ENCODE data around the gene ACADVL. TPM values are rescaled to one million over a fixed set of nuclear protein-coding genes. Genes with fewer than 3 reads are reported as not detected.

Gene ACADVL
- total RNA-seq, 1 donor from 2014 or later = 281 TPM

- H3K4me3 Mint-ChIP-seq (ENCODE audit: unreplicated experiment) = no peak overlapping the region
- no peak for DNase-seq (ENCODE audit: low spot score)
- H3K27ac Mint-ChIP-seq (ENCODE audit: unreplicated experiment) = no peak overlapping the region
- peaks cover 19% of the 10 kb centered on the region for H3K27me3 Mint-ChIP-seq (ENCODE audit: unreplicated experiment)
- H3K9me3 Mint-ChIP-seq (ENCODE audit: unreplicated experiment) = no peaks in the 10 kb centered on the region
- TF ChIP-seq, protein P1, sequence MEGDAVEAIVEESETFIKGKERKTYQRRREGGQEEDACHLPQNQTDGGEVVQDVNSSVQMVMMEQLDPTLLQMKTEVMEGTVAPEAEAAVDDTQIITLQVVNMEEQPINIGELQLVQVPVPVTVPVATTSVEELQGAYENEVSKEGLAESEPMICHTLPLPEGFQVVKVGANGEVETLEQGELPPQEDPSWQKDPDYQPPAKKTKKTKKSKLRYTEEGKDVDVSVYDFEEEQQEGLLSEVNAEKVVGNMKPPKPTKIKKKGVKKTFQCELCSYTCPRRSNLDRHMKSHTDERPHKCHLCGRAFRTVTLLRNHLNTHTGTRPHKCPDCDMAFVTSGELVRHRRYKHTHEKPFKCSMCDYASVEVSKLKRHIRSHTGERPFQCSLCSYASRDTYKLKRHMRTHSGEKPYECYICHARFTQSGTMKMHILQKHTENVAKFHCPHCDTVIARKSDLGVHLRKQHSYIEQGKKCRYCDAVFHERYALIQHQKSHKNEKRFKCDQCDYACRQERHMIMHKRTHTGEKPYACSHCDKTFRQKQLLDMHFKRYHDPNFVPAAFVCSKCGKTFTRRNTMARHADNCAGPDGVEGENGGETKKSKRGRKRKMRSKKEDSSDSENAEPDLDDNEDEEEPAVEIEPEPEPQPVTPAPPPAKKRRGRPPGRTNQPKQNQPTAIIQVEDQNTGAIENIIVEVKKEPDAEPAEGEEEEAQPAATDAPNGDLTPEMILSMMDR (IDR thresholded peaks at IDR 0.05; ENCODE audit: unreplicated experiment) = no peak
- peaks cover 34% of the 10 kb centered on the region for H3K36me3 Mint-ChIP-seq (ENCODE audit: low read depth, unreplicated experiment)
- H3K4me1 Mint-ChIP-seq (ENCODE audit: unreplicated experiment) = peaks cover 18% of the 10 kb centered on the region
Measured at GRCh38 chr17:7203391-7203790, 16.3 kb upstream of the ACADVL start.

DNA sequence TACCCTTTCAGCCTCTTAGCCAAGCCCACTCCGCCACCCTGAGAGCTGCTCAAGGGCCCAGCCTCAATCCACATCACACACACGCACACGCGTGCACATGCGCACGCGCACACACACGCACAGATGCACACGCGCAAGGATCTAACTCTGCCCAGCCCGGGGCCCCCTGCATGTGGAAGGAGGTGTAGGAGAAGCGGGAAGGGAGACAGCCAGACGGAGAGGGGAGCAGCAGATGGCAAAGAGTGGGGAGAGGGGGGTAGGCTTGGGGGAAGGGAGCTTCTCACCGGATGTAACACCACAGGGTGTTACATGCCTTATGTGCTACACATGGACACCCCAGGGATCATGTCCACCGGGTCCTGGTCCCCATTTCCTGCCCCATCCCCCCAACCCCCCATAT lies 15.4 kb upstream of the ACADVL start:
- H3K4me1 Mint-ChIP-seq (ENCODE audit: unreplicated experiment) = peaks cover 21% of the 10 kb centered on the region
- no peaks in the 10 kb centered on the region for H3K9me3 Mint-ChIP-seq (ENCODE audit: unreplicated experiment)
- peak overlapping the region; percentile 70 for H3K27ac Mint-ChIP-seq (ENCODE audit: unreplicated experiment)
- DNase-seq (ENCODE audit: low spot score) = no peak
- peaks cover 19% of the 10 kb centered on the region for H3K27me3 Mint-ChIP-seq (ENCODE audit: unreplicated experiment)
- TF ChIP-seq, protein P1 (IDR thresholded peaks at IDR 0.05; ENCODE audit: unreplicated experiment) = no peak
- peak overlapping the region; percentile 81 for H3K4me3 Mint-ChIP-seq (ENCODE audit: unreplicated experiment)
- peaks cover 34% of the 10 kb centered on the region for H3K36me3 Mint-ChIP-seq (ENCODE audit: low read depth, unreplicated experiment)

GRCh38 chr17:7204828-7205461 lies 14.8 kb upstream of the ACADVL start:
- H3K4me3 Mint-ChIP-seq (ENCODE audit: unreplicated experiment) = peak overlapping the region; percentile 81
- H3K4me1 Mint-ChIP-seq (ENCODE audit: unreplicated experiment) = peaks cover 21% of the 10 kb centered on the region
- DNase-seq (ENCODE audit: low spot score) = peak; percentile 89
- H3K27me3 Mint-ChIP-seq (ENCODE audit: unreplicated experiment) = peaks cover 21% of the 10 kb centered on the region
- peak overlapping the region; percentile 83 for H3K27ac Mint-ChIP-seq (ENCODE audit: unreplicated experiment)
- no peaks in the 10 kb centered on the region for H3K9me3 Mint-ChIP-seq (ENCODE audit: unreplicated experiment)
- TF ChIP-seq, protein P1 (IDR thresholded peaks at IDR 0.05; ENCODE audit: unreplicated experiment) = no peak
- H3K36me3 Mint-ChIP-seq (ENCODE audit: low read depth, unreplicated experiment) = peaks cover 34% of the 10 kb centered on the region

DNA sequence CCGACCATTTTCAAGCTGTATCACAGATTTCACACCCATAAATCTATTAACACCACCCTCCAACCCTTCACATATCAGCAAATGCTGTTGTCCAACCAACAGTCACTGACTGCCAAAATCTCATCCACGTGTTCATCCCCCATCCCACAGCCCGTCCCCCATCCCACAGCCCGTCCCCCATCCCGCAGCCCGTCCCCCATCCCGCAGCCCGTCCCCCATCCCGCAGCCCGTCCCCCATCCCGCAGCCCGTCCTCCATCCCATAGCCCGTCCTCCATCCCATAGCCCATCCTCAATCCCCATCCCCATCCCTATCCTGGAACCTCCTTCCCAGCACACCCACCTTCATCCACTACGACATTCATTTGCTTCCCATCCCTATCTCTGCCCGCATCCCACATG lies 14.2 kb upstream of the ACADVL start:
- peak overlapping the region; percentile 81 for H3K4me3 Mint-ChIP-seq (ENCODE audit: unreplicated experiment)
- no peak for DNase-seq (ENCODE audit: low spot score)
- H3K4me1 Mint-ChIP-seq (ENCODE audit: unreplicated experiment) = peaks cover 25% of the 10 kb centered on the region
- peak overlapping the region; percentile 90 for H3K27ac Mint-ChIP-seq (ENCODE audit: unreplicated experiment)
- H3K9me3 Mint-ChIP-seq (ENCODE audit: unreplicated experiment) = no peaks in the 10 kb centered on the region
- H3K36me3 Mint-ChIP-seq (ENCODE audit: low read depth, unreplicated experiment) = peaks cover 34% of the 10 kb centered on the region
- TF ChIP-seq, protein P1 (IDR thresholded peaks at IDR 0.05; ENCODE audit: unreplicated experiment) = no peak
- H3K27me3 Mint-ChIP-seq (ENCODE audit: unreplicated experiment) = peaks cover 21% of the 10 kb centered on the region

DNA sequence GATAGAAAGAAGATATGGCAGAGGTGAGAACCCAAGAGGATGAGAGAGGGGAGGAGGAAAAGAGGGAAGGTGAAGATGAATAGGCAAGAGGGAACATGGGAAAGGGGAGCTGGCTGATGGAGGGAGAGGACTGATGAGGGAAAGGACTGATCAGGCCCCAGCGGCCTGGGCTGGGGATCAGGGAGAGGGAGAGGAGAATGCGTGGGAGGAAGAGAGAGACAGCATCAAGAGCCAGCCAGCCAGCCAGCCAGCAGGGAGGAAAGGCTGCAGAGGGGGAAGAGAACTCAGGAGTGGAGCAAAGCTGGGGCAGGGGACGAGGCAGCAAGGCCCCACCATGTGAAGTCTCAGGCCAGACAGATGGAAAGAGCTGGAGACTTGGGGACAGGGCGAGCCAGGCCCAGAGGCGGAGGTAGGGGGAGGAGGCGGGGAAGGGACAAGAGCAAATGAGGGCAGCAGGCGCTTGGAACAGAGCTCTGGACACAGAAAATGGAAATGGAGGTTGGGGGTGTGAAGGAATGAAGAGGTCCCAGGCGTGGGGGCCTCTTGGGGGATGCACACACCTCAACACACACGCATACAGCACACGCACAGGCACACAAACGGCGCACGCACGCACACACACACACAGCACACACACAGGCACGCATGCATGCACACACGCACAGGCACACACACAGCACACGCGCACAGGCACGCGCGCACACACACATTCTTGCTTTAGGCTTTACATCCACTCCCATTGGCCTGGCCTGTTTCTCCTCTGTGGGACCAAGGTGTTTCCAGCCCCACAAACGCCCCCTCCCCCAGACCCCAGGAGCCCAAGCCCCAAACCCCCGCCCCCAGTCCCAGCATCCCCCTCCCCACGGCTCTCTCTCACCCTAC lies 12.4 kb upstream of the ACADVL start:
- no peak for DNase-seq (ENCODE audit: low spot score)
- peaks cover 32% of the 10 kb centered on the region for H3K4me1 Mint-ChIP-seq (ENCODE audit: unreplicated experiment)
- no peaks in the 10 kb centered on the region for H3K9me3 Mint-ChIP-seq (ENCODE audit: unreplicated experiment)
- TF ChIP-seq, protein P1 (IDR thresholded peaks at IDR 0.05; ENCODE audit: unreplicated experiment) = no peak
- H3K4me3 Mint-ChIP-seq (ENCODE audit: unreplicated experiment) = no peak overlapping the region
- peaks cover 20% of the 10 kb centered on the region for H3K27me3 Mint-ChIP-seq (ENCODE audit: unreplicated experiment)
- no peak overlapping the region for H3K27ac Mint-ChIP-seq (ENCODE audit: unreplicated experiment)
- peaks cover 26% of the 10 kb centered on the region for H3K36me3 Mint-ChIP-seq (ENCODE audit: low read depth, unreplicated experiment)

Data from endothelial cell (in vitro differentiated cells).